Measurements from ENCODE around the gene CERK.
"Not testable (repeated sequence)": the region's sequence is repeated elsewhere in the genome, so short reads cannot be mapped to it uniquely, and the experiment has no call there.

CERK gene

DNA sequence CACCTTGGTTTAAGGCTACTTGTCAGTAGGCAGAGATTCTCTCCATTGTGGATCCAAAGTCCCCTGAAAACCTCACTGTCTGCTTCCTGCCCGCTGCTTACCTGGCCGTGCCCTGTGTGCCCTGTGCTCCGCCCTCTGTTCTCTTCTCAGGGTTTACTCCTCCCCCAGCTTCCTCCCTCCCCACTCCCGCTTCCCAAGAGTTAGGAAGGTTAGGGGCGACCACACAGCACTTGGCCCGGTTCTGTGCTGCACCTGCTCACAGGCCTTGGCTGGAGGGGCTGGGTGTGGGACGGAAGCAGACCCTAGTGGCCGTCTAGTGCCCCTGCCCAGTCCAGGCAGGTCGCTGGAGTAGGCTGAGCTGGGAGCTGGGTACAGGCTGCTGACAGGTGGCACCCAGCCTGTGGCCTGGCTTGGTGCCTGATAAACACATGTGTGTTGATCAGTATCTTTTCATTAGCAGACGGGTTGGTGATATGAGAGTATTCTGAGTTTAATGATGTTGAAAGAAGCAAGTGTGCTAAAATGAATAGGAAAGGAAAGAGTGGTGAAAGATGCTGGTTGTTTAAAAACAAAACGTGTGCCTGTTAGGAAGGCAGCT is 77.3 kb downstream of the CERK start:
- DNase-seq (ENCODE audit: low spot score): no peak

DNA sequence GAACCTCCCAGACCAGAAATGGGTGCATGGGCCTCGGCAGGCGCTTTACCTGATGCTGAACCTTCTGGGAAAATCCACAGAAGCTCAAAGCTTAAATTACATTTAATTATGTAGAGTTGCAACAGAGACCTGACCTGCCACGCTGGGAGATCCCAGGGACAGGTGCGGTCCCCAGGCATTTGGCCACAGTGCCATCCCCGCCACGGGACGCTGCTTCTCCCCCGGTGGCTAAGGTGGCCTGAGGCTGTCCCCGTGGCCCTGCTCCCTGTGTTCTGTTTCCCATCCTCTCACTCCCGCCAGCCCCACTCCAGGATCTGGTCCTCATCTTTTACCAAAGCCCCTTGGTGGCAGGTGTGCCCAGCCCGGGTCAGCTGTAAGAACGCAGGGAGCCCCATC is 78.3 kb downstream of the CERK start:
- DNase-seq (ENCODE audit: low spot score): no peak

DNA sequence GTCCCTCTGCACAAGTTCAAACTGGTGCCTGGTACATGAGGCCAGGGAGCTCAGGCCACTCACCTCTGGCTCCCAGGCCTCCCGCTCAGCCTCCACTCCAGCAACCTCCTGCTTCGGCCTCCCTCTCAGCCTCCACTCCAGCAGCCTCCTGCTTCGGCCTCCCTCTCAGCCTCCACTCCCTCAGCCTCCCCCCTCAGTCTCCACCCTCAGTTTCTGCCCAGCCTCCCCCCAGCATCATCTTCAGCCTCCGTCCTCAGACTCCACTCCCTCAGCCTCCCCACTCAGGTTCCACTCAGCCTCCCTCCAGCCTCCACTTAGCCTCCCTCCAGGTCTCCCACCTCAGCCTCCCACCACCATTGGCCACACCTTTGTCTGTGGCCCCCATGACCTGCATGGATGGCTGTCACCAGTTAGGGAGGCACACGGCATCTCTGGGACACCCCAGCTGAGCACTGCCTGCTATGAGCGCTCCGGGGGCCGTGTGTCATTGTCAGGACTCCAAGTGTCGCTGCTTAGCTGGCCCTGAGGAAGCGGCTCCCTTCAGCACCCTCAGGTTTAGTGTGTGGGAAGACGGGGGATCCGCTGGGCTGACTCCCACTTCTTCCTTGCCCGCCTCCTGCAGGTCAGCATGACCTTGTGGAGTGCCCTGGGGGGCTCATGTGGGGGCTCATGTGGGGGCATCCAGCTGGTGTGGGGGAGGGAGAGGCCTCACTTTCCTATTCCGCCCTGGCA is 78.8 kb downstream of the CERK start:
- DNase-seq (ENCODE audit: low spot score): no peak

DNA sequence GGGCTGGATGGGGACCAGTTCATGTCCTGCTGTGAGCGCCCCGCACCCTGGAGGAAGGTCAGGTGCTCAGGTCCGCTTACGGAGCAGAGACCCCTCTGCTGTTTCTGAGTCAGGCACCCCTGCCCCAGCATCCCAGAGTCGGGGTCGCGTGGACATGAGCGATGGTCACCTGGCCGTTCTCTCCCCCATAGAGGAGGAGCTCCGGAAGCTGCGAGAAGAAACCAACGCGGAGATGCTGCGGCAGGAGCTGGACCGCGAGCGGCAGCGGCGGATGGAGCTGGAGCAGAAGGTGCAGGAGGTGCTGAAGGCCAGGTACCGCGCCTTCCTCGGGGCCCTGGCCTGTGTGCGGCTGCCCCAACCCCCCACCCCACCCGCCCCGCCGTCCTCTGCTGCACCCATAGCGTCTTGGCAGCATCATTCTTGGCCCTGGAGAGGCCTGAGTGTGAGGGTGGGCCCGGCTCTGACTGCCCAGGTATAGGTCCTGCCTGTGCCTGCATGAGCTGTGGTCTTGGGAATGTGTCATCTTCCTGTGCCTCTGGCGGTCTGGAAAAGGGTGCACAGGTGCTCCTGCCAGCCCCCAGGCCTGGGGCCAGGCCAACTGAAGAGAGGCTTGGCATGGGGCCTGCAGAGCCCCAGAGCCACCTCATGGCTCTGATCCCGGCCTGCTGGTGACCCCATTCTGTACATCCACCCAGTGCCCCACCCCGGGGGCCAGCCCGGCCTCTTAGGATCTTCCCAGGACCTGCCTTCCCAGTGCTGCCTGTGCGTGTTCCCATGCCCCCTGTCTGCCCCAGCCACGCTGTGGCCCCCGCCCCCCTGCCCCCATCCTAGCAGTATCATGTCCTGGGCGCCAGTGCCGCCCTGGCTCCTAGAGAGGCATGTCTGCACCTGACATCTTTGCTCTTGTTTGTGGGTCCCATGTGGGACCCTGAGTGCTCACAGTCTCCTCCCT is 79.8 kb downstream of the CERK start:
- no peak for DNase-seq (ENCODE audit: low spot score)

DNA sequence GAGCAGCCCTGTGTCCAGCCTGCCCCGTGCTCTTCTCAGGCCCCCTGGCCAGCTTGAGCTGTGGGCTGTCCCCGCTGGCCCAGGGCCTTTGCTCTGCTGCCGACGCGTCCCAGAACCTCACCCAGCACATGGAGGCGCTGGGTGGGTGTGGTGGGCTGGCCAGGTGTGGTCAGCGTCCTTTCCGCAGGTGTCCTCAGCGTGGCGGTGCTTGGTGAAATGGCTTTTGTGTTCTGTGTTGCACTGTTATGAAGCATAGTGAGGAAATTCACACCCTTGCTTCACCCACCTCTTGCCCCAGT is 80.4 kb downstream of the CERK start:
- no peak for DNase-seq (ENCODE audit: low spot score)

DNA sequence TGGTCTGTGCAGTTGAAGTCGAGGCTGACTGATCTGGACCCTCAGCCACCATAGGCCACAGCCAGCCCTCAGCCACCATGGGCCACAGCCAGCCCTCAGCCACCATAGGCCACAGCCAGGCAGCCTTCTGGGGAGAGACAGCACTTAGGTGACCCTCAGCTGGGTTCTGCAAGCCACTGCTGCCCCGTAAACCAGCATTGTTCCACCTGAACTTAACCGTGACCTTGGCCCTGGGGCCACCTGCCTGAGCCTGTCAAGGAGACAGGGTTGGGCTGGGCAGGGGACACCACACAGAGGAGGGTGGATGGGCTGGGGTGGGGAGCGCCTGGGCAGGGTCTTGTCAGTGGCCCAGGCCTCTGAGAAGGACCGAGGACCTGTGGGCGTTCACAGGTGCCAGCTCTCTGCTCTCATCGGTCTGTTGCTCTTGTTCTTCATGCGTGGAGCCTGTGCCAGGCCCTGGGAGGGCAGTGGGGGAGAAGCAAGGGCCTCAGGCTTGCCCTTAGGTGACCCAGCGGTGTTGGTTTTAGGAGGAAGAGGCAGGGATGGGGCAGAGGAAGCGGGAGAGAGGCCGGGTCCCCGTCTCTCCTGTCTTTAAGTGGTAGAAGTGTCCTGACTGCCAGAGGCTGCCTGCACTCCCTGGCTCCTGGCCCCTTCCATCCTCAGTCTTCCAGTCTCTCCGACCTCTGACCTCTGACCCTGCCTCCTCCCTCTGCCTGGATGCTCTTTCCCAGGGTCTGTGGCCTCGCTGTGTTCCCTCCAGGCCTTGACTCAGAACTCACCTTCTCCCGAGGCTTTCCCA is 81.0 kb downstream of the CERK start:
- no peak for DNase-seq (ENCODE audit: low spot score)

DNA sequence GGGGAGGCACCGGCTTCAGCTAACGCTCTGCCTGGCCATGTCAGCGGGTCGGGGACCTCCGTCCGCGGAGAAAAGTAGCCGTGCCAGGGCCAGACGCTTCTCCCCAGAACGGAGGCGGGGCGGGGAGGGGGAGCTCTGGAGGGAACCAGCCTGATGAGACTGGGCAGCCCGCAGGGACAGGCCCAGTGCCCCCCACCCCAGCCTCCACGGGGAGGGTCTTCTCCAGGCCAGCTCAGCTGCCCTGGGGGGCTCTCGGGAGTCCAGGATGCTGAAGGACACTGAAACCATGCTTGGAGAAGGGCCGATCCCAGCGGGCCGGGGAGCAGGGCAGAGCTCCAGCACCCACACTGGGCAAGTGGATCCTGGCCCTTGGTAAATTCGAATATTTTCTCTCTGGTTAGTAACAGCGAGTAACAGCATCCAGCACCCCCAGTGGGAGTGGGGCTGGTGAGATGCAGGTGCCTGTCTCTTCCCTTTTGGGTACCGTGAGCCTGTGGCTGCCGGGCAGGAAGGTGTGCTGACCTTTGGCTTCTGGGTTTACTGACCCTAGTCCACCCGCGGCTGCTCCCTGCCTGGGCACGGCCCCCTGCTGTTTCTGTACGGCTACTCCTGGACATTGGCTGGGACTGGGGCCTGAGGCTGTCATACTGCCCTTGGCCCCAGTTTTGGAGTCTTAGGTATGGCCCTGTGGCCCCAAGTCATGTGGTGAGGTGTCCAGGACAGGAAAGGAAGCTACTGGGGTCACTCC is 82.0 kb downstream of the CERK start:
- no peak for DNase-seq (ENCODE audit: low spot score)

DNA sequence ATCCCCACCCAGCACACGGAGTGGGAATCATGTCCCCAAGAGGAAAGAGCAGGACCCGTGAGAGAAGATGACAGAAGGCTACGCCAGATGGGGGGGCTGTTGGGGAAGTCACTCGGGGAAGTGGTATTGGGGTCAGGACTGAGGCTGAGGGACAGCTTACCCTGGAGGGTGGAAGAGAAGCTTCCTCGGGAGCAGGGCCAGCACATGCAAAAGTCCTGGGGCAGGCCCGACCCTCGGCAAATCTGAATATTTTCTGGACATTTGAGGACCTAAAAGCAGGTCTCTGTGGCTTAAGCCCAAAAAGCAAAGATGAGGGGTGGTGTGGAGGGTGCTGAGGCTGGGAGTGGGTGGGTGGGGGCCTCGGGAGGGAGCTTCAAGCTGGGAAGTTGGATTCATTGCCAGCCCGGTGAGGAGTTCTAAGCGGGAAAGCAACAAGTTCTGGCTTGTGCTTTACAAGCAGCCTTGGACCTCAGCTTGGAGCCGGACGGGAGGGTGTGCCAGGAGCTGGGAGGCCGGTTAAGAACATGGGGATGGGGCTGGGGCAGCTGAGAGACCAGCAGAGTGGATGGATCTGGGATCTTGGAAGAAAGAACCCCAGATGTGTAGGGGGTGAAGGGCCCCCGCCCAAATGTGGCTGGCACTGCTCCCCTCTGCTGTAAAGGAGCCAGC is 83.0 kb downstream of the CERK start:
- DNase-seq (ENCODE audit: low spot score): no peak

DNA sequence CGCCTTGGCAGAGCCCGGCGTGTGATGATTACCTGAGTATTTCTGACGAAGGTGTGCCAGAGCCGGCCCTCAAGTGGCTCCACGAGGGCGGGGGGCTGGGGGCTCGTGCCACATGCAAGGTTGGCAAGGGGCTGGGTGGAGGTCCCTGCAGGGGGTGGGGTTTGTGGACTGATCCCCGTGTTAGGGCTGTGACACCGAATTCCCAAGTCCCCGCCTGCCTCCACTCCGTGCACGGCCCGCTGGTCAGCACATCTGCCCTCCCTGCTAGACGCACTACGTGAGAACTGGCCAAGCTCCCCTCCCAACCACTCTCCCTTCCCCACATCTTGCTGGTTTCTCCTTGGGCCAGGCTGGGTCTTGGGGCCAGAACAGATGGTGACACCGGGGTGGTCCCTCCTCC is 83.6 kb downstream of the CERK start:
- no peak for DNase-seq (ENCODE audit: low spot score)

DNA sequence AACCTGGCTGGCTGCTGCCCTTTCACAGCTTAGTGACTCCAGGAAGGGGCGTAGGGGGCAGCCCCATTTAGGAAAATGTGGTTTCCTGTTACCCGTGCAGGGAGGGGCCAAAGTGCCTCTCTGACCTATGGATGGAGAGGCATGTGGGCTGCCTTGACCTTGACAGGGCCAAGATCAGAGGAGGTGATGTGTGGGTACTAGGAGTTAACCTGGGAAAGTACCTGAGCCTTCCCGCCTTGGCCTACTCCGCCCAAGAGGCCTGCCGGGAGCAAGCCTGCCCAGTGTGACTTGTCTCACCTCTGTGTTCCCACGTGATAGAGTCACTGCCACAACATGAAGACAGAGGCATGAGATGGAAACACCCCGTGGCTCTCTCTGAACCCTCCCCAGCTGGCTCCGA is 84.5 kb downstream of the CERK start:
- no peak for DNase-seq (ENCODE audit: low spot score)

DNA sequence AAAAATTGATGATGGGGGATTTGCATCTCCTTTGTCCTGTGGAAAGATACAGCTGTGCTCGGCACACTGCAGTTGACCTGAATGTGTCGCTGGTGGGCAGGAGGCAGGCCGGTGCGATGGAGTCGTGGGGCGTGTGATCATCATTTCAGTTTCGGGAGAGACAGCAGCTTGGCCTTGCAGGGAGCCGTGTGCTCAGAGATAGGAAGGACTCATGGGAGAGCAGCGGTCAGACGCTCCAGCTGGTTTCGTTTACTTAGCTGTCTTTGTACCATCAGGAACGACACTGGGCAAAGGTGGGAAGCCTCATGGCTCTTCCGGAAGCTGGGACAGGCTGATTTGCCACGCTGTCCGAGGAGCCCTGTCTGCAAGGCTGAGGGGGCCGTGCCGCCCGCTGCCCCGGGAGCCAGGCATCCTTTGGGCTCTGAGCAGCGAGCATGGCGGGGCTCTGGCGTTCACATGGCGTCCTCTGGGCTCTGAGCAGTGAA is 85.2 kb downstream of the CERK start:
- DNase-seq (ENCODE audit: low spot score): peak; percentile 85

DNA sequence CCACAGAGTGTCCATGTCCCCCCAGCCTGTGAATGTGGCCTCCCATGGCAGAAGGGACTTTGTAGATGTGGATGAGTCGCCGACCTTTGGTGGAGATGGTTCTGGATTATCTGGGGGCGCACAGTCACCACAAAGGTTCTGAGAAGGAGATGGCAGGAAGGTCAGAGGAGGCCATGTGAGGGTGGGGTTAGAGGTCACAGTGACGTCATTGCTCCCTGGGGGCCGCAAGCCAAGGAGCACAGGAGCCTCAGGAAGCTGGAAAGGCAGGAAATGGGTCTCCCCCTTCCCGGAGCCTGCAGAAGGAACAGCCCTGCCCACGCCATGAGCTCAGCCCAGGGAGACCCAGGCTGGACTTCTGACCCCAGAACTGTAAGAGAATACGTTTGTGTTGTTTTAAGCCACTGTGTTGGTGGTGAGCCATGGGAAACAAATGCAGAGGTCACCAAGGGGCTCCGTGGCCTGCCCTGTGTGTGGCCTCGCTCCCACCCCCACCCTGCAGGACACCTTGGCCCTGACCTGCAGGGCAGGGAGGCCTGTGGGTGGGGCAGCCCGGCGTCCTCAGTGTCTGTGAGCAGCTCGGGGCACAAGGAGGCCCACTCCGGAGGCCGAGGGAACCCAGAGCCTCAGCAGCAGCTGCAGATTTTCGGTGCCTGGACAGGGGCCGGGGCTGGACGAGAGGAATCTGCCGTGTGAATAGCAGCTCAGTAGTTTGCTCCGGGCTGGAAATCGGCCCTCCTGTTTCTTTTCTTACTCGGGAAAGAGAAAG is 85.8 kb downstream of the CERK start:
- DNase-seq (ENCODE audit: low spot score): peak; percentile 58

DNA sequence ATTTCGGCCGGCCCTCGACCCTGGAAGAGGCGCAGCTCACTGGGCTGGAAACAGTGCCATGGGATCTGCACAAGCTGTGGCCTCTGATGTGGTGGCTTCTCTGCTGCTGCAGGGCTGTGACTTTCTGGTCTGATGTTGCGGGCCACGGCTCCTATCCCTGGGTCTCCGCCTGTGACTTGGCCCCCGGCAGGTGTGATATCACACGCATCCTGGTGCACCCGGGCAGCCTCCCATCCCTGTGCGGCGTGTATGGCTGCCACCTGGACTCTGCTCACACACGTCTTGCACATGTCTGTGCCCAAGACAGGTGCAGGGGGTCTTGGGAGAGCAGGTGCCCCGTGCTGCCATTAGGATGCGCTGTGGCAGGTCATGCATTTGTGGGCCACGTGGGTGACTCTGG is 86.7 kb downstream of the CERK start:
- DNase-seq (ENCODE audit: low spot score): no peak

DNA sequence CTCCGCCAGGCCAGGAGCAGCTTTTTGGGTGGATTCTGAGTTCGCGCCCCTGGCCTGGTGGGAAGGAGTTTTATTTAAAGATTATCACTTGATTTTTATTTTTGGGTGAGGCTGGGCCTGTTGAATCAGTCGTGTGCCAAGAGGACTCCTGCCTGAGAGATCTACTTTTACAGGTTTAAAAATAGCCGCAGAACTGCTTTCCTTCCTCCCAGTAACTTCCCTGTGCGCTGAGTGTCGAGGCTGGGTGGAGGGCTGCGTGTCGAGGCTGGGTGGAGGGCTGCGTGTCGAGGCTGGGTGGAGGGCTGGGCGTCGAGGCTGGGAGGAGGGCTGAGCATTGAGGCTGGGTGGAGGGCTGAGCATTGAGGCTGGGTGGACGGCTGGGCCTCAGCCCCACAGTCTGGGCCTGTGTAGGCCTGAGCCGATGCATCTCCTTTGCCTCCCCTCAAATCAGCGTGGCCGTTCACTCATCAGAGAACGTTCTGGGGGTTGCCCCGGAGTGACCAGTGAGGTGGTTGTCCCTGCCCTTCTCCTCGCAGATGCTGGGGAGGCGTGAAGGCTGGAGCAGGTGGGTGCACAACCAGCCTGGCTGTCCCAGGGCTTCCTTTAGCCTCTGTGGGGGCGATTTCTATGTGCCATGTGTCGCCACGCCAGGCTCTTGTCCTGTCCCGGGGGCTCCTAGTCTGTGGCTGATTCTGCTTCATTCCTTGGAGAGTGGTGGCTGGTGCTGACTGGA is 87.8 kb downstream of the CERK start:
- DNase-seq (ENCODE audit: low spot score): no peak

DNA sequence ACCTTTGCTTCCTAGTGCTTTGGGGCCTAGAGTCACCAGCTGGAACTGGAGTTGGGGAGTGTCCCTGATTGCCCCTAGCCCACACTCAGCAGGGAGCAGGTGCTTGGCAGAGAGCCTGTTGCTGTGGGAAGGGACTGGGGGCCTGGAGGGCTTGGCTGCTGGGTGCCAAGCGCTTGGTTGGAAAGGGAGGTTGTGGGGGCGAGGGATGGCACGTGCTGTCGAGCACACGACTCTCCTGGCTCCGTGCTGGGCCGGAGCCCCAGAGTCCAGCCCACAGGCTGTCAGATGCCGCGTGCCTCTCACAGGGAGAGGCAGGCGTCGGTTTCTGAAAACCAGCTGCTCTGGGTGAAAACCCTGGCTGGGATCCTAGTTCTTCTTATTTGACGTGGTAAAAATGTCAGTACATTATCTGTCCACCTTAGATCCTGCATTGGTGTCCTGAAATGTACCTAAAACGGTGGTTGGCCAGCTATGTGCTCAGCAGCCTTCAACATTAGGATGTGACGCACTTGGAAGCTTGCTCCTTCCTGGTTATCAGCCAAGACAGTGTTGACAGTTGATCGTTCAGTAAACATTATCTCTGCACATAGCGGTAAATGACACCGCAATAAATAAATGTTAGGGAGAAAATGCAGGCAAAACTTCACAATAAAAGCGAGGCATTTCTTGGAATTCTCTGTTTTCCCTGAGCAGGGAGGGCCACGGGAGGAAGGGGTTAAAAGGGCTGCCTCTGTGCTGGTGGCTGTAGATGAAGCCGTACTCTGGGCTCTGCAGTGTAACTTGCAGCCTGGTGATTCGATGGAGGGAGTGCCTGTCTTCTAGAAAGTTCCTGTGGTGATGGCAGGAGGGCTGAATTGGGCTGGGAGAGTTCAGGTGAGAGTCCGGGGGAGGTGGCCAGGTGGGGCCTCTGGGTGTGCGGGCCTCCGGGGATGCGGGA is 88.6 kb downstream of the CERK start:
- peak; percentile 43 for DNase-seq (ENCODE audit: low spot score)

DNA sequence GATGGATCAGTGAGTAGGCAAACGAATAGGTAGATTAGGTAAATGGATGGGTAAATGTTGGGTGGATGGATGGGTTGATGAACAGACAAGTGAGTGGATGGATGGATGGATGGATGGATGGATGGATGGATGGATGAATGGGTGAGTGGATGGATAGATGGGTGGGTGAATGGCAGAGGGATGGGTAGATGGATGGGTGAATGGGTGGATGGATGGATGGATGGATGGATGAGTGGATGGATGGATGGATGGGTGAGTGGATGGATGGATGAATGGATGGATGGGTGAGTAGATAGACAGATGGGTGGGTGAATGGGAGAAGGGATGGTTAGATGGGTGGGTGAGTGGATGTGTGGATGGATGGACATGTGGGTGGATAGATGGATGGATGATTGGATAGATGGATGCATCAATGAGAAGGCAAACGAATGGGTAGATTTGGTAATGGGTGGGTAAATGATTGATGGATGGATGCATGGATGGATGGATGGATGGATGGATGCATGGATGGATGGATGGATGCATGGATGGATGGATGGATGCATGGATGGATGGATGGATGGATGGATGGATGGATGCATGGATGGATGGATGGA is 89.7 kb downstream of the CERK start:
- DNase-seq (ENCODE audit: low spot score): not testable (repeated sequence)

DNA sequence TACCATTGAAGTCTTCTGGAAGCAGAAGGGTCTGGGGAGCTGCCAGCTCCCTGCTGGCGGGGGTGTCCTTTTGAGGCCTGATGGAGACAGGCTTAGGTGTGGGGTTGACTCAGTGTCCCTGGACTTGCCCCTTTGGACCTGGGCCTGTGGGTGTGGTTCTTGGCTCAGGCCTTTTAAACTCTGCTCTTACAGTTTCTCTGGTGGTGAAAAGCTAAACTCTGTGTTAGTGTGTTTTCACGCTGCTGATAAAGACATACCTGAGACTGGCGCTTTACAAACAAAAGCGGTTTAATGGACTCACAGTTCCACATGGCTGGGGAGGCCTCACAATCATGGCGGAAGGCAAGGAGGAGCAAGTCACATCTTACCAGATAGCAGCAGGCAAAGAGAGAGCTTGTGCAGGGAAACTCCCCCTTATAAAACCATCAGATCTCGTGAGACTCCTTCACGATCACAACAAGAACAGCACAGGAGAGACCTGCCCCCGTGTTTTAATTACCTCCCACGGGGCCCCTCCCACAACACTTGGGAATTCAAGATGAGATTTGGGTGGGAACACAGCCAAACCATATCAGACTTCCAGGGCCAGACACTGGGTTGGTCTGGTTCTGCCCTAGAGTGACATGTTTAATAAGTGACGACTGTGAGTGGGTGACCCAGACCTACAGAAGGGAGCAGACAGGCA is 91.4 kb downstream of the CERK start:
- no peak for DNase-seq (ENCODE audit: low spot score)

Data from hepatic stellate cell (primary cell).